ENCODE results near the gene ALPI.
"Not testable (repeated sequence)": the region's sequence is repeated elsewhere in the genome, so short reads cannot be mapped to it uniquely, and the experiment has no call there.

DNA sequence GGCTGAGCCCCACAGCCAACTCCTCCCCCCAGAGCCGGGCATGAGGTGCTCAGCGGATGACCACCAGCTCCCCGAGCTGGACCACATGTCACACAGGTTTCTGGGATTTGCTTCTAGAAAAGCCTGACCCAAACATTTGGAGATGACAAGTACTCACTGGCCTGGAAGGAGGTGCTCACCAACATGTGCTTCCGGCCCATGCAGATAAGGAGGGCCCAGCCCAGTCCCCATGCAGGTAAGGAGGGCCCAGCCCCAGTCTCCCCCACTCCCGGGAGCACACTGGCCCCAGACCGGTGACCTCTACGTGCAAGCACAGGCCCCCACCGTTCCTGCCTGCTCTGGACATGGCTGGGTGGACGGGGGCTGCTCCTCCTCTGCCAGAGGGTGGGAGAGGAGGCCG, 14.0 kb upstream of the ALPI start:
- TF ChIP-seq, protein P1, sequence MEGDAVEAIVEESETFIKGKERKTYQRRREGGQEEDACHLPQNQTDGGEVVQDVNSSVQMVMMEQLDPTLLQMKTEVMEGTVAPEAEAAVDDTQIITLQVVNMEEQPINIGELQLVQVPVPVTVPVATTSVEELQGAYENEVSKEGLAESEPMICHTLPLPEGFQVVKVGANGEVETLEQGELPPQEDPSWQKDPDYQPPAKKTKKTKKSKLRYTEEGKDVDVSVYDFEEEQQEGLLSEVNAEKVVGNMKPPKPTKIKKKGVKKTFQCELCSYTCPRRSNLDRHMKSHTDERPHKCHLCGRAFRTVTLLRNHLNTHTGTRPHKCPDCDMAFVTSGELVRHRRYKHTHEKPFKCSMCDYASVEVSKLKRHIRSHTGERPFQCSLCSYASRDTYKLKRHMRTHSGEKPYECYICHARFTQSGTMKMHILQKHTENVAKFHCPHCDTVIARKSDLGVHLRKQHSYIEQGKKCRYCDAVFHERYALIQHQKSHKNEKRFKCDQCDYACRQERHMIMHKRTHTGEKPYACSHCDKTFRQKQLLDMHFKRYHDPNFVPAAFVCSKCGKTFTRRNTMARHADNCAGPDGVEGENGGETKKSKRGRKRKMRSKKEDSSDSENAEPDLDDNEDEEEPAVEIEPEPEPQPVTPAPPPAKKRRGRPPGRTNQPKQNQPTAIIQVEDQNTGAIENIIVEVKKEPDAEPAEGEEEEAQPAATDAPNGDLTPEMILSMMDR (IDR thresholded peaks at IDR 0.05), result not testable (repeated sequence)
- TF ChIP-seq POLR2A (IDR thresholded peaks at IDR 0.05), result not testable (repeated sequence)
